Measurements from ENCODE around the gene RABGAP1L.

GRCh38 chr1:174966008-174966572 lies 806.8 kb downstream of the RABGAP1L start:
- no peak for TF ChIP-seq CTCF (optimal IDR thresholded peaks at IDR 0.05 in 1 of 3, IDR thresholded peaks at IDR 0.05 in 1 of 3, conservative IDR thresholded peaks at IDR 0.05 in 1 of 3; ENCODE audit: extremely low read depth in 1 of 3, insufficient read depth in 2 of 3, low read length in 3 of 3)
- TF ChIP-seq EZH2 (IDR thresholded peaks at IDR 0.05; ENCODE audit: low read length): no peak

All from keratinocyte (primary cell).